ENCODE measurements around the gene JAM3.

GRCh38 chr11:134170919-134171281 is 102.0 kb downstream of the JAM3 start:
- TF ChIP-seq CTCF (IDR thresholded peaks at IDR 0.05) (no peak), EP300 (IDR thresholded peaks at IDR 0.05) (no peak), POLR2A (IDR thresholded peaks at IDR 0.05; ENCODE audit: low read depth) (no peak)

Measured in esophagus muscularis mucosa (tissue), 4 donors.